ENCODE measurements around the gene EPC1.
"Not testable (repeated sequence)": the region's sequence is repeated elsewhere in the genome, so short reads cannot be mapped to it uniquely, and the experiment has no call there.

The EPC1 gene, protein sequence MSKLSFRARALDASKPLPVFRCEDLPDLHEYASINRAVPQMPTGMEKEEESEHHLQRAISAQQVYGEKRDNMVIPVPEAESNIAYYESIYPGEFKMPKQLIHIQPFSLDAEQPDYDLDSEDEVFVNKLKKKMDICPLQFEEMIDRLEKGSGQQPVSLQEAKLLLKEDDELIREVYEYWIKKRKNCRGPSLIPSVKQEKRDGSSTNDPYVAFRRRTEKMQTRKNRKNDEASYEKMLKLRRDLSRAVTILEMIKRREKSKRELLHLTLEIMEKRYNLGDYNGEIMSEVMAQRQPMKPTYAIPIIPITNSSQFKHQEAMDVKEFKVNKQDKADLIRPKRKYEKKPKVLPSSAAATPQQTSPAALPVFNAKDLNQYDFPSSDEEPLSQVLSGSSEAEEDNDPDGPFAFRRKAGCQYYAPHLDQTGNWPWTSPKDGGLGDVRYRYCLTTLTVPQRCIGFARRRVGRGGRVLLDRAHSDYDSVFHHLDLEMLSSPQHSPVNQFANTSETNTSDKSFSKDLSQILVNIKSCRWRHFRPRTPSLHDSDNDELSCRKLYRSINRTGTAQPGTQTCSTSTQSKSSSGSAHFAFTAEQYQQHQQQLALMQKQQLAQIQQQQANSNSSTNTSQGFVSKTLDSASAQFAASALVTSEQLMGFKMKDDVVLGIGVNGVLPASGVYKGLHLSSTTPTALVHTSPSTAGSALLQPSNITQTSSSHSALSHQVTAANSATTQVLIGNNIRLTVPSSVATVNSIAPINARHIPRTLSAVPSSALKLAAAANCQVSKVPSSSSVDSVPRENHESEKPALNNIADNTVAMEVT

DNA sequence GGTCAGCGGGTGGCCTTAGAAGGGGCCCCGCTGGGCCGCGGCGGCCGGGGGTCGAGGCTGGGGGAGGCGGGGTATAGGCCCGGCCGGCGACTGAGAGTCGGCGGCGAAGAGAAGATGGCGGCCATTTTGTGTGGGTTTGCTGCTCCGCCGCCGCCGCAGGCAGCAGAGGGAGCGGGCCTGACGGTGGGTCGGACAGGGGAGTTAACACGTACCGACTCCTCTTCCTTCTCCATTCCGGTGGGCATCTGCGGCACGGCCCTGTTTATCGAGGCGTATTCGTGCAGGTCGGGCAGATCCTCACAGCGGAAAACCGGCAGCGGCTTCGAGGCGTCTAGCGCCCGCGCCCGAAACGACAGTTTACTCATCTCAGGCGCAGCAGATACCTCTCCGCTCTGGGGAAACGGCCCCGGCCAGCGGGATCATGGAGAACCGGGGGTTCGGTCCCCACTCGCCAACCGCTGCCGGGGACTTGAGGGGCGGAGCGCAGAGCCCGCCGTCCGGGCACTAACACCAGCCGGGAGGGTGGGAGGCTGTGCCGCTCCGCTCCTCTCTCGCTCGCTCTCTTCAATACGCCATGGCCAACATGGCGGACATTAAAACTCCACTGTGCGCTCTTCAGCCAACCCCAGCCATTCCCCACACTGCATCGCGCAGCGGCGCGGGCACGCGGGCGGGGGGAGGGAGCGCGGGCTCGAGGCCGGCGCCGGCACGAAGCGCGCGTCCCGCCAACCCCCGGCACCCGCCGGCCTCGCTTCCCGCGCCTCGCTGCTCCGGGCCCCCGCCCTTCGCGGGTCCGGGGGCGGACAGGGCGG is at the start of gene EPC1:
EPC1 (minus strand) TSS at position 608 of the 812 bp plus-strand sequence; CDS start at position 365, 243 bp downstream.
- DNase-seq = peak; percentile 94

DNA sequence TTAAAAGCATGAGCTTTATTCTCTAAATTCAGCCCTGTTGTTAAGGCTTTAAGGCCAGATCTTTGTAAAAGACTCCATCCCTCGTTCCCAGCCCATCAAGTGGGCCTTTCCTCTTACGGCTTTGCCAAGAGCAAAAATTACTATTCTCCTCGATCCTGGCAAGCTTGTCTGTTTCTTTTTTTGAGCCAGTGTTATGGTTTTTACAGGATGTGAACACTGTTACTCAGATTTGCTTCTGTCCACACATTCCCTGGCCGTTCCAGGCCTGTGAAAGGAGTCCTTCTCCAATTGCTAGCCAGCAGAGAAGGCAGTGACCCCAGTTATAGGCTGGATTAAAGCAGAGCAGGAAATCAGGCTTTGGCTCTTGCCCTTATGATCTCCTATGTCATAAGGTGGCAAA is 47.0 kb upstream of the EPC1 start:
- DNase-seq = peak; percentile 55

DNA sequence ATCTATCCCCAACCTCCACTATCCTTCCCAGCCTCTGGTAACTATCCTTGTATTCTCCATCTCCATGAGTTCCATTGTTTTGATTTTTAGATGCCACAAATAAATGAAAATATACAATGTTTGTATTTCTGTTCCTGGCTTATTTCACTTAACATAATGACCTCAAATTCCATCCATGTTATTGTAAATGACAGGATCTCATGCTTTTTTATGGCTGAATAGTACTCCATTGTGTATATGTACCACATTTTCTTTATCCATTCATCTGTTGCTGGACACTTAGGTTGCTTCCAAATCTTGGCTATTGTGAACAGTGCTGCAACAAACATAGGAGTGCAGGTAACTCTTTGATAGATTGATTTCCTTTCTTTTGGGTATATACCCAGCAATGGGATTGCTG is 45.3 kb upstream of the EPC1 start:
- DNase-seq = not testable (repeated sequence)

DNA sequence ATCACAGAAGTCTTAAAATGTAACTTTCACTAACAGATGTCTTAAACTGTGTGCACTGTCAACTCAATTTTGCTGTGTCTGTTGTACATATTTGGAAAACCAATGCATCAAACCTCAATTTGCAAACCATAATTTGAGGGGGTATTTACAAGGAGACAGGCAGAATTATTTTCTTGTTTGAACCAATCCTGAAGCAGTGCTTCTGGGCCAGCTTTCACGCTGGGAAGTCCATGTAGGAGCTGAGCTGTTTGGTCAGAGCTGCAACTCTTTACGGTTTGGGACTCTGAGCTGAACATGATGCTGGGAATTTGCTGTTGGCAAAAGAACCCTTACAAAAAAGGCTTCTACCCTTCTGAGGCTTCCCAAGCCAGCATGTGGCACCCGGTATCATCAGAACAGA is 43.2 kb upstream of the EPC1 start:
- no peak for DNase-seq

DNA sequence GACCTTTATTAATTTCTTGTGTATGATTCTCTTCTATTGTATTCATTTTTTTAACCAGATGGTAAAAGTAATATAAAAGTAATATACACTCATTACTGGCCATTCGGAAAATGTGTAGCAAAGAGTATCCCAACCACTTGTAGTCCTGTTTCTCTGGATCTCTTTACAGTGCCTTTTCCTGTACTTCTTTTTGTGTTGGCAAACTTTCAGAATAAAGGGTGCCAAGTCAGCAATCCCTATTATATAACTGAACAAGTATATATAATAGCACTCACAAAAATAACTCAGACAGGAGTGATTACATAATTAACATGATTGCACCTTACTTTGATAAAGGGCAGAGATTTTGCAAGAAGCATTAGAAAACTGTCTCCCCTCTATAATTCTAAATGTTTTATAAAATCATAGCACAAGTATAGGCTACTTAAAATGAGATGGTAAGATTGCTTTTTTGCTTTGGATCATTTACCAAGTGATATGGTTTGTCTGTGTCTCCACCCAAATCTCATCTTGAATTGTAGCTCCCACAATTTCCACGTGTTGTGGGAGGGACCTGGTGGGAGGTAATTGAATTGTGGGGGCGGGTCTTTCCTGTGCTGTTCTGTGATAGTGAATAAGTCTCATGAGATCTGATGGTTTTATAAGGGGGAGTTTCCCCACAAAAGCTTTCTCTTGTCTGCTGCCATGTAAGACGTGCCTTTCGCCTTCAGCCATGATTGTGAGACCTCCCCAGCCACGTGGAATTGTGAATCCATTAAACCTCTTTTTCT is 41.5 kb upstream of the EPC1 start:
- DNase-seq = no peak

DNA sequence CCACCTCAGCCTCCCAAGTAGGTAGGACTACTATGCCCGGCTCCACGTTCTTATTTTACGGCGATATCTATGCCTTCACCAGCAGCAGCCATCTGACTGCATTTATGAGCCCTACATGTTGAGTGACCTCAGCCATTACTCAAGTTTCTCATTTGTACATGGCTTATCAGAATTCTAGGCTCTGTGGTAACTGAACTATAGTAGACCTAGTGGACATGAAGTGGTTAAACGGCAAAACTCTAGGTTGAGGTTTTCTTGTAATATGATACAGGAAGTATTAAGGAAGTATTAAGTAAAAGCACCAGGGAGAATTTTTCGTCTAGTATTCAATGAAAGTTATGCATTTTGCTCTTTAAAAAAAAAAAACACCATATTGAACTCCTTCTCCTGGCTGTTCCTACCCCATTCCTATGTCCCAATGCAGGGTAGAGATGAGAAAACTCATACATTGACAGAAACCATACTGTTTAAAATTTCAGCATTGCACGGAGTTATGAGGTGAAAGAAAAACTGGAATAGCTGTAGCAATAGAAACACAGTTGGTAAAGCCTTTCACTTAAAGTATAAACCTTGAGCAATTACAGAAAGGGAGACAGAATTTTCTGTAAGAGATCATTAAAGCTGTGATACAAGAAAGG is 39.8 kb upstream of the EPC1 start:
- DNase-seq = no peak

DNA sequence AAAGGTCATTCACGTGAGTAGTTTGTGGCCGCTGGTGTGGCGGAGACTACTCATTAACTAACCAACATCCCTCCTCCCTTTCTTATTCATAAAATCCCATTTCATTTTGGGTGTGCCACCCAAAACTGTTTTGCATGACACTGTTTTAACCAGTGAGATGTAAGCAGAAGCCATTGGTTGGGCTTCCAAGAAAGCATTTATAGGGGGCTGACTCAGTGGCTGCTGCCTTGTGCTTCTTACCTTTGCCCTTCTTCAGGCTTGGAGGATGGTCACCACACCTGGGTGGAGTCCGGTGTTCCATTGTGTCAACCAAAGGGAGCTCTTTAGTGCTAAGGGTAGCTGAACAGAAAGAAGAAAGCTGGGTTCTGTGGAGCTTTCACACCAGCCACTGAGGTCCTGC is 37.2 kb upstream of the EPC1 start:
- DNase-seq = no peak

DNA sequence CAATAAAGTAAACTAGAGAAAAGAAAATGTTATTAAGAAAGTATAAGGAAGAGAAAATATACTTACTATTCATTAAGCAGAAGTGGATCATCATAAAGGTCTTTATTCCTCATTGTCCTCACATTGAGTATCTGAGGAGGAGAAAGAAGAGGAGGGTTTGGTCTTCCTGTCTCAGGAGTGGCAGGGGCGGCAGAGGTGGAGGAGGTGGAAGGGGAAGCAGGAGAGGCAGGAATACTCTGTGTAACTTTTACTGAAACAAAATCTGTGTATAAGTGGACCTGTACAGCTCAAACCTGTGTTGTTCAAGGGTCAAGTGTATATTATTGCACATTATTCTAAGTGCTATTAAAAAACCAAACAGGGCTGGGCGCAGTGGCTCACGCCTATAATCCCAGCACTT is 34.2 kb upstream of the EPC1 start:
- DNase-seq = no peak

DNA sequence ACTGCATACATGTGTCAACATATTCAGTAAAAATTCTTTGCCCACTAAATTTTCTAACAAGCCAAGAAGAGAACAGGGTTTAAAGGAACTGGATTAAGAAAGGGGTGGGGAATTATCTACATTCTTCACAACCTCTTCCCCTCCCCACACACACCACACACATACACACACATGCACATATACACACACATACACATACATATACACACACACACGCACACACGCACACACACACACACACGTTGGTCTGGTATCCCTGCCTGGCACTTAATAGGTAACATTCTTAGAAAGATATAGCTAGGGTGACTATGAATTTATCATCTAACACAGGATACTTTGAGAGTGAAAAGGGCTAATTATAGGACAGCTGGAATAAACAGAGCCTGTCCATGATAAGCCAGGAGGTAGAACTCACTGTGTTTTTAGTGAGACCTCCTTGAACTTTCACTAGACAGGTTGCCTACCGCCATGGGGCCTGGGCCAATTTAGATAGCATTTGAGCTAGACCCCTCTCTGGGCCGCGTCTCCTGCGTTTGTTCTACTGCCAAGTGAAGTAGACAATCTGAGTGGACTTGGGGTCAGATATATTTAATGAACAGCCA is 33.1 kb upstream of the EPC1 start:
- no peak for DNase-seq

DNA sequence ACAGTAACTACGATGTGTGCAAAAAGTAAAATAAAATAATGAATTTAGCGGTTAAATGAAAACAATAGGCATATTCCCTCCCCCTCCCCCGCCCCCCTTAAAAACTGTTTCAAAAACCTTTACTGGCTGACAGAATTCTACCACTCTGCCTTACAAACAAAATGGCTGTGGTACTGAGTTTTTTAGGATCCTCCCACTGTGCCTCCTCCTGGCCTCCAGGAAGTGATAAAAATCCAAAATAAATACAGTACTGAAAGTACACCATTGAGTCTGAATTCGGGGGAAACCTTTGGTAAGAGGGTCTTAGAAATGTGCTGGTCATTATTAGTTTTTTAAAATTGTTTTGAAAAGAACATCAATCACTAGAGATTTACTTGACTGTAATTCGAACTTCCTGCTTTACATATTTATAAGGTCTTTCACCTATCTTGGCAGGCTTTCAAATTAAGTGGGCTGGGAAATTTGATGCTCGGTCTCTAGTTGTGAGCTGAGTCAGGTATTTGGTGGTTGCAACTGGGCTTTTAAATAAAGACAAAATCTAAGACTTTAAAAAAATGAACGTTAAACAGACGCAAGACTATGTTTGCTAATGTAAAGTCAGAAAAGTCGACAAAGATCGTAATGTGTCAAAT is 32.5 kb upstream of the EPC1 start:
- DNase-seq = peak; percentile 68

DNA sequence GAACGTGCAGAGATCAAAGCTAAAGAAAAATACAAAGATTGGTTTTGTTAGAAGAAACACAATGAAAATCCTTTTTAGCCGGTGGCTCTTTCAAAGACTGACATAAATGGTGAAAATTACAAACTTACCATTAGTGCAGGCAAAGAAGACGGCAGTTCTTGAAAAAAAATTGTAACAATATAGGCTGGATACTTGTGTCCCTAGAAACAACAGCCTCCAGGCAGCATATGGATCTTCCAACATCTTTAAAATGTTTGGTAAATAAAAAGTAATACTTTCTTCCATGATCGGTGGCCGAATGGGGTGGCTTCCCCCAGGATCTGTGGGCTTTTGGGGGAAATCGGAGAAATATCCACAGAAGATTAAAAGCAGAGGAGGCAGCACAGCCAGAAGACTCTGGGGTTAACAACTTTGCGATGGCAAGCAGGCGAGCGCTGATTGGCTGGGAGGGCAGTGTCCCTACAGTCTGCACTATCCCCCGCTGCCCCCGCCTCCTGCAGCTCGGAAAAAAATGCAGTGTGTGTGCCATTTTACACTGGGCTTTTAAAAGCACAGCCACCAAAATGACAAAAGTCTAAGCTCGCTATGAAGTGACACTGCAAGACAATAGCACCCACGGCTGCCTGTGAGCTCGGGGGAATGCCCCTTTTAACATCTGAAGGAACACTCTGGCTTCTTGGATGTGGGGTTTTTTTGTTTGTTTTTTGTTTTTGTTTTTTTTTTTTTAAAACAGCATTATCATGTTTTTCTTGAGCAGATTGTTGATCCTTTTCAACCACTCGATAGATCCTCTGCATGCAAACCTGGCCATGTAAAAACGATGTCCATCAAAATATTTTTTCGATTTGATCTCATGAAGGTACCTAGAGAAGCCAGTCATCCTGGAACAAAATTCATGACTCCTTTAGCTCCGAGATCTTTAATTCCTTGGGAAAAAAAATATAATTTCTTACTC is 31.7 kb upstream of the EPC1 start:
- peak; percentile 97 for DNase-seq

DNA sequence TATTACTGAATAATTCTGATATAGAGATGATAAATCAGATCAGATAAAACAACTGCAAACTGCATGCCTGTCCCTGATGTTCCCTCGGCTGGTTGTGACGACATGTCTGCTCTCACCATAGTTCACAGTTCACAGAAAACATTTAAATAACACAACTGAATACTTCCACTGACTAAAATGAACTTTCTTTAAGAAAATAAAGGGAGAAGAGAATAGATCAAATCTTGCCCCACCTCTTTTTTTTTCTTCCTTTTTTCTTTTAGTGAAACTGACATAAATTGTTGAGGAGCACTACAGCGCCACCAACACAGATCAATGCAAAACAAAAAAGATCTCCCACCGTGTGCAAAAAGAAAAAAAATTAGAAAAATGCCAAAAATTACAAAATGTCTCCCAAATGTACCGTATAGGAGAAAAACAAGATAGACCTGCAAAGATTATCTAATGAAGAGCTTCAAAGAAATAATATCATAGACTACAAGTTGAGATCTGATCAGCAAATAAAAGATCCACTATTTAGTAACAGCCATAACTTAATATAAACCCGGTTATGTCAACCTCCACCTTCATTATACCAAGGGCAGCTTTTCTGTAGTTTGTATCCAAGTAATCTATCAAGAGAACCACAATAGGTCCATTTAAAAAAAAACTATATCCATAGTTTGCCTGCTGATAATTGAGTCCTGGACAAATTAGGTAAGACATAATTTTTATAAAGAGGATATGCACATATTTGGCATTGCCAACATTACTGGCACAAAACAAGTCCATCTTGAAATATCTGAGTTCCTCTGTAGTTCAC is 30.7 kb upstream of the EPC1 start:
- DNase-seq = peak; percentile 49

DNA sequence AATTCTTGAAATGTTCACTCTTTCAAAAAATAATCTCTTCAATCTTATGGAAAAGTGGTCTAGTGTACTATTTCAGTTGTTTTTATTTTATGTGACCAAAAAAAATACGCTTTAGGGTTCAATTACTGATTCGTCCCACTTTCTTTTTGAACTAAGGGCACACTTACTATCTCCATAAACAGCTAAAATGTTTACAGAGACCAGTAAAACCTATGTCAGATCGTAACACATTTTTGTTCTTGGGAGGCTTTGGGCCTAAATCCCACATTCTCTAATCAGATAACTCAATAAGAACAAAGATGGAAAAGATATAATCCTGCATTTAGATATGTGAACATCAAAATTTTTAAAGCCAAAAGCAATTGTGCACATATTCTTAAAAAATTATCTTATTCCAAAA is 29.8 kb upstream of the EPC1 start:
- no peak for DNase-seq

DNA sequence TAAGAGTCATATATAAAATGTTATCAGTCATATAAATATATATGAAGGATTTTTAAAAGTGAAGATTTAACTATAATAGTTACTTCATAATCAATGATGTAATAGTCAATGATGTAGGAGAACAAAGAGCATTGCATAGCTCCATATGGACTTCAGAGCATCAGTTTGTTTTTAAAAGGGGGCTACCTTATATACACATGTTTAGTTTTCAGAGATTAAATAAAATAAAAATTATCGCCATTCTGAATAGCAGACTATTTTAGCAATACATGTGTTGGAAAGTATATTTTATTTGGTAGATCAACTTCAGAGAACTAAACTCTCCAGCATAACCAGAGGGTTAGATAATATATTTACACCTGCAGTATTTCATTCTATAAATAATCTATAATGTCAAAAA is 29.1 kb upstream of the EPC1 start:
- DNase-seq = no peak

DNA sequence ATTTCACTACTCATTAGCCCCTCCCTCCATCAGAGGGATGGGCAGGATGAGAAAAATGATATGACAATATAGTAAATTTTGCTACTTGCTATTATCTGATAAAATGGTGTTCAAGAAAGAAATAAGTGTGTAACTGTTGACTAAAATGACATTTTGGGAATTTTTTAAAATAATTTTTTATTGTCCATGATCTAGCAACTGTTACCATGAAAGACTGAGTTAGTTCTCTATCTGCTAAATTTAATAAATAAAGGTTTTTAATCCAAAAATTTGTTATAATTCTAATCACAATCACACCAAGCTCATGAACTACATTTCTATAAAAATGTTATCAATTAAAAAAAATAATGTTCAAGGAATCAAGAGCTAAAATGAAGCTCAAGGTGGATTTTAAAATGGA is 28.7 kb upstream of the EPC1 start:
- DNase-seq = no peak

DNA sequence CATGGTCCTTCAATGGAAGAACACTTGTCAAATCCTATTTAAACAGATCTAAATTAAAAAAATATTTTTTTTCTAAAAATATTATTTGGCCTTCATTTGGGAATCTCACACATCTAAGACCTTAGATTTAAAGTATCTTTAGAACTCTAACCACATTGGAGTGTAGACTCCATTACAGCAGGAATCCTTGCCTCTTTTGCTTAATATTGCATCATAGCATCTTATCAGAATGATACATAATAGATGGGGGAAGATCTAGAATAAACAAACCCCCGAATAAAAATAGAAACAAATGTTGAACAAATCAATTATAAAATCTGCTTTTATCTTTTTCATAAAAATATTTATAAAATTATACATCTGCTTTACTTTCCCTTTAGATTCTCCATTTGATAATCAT is 27.6 kb upstream of the EPC1 start:
- no peak for DNase-seq

DNA sequence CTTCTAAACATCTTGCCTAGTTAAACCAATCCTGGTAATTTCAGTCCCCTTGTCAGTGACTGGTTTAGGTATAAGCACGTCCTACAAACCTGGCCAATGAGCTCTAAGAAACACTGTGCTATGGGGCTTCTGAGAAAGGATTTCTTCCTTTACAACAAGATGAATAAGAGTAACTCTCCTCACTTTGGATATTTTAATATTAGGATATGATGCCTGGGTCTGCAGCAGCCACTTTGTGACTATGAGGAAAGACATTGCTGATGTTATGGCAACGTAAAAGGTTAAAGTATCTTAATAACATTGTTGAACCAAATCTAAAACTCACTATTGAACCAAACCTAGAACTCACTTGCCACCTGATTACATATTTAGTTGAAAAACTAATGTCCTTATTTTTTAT is 26.5 kb upstream of the EPC1 start:
- DNase-seq = no peak

DNA sequence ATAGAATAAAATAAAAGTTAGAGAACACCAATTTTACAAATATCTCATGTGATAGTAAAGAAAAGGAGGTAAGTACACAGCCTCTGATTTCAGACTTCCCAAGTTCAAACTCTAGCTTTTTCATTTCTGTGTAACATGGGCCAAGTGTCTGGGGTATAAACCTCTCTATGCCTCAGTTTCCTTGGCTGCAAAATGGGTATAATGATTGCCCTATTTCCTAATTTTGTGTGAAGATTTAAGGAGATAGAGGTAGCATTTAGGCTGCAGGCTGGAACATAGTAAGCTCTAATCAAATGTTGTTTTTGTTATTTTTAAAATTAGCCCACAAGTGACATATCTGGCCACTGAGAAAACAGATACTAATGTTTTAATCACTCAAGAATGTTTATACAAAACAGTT is 26.1 kb upstream of the EPC1 start:
- DNase-seq = no peak

Measured in right hindlimb (tissue), 1 donor.